Measurements from ENCODE around the gene MGLL.

GRCh38 chr3:127712461-127712860, 109.9 kb downstream of the MGLL start:
- no peak for TF ChIP-seq EZH2 (IDR thresholded peaks at IDR 0.05; ENCODE audit: insufficient read depth, low read length)
- TF ChIP-seq, protein P1, sequence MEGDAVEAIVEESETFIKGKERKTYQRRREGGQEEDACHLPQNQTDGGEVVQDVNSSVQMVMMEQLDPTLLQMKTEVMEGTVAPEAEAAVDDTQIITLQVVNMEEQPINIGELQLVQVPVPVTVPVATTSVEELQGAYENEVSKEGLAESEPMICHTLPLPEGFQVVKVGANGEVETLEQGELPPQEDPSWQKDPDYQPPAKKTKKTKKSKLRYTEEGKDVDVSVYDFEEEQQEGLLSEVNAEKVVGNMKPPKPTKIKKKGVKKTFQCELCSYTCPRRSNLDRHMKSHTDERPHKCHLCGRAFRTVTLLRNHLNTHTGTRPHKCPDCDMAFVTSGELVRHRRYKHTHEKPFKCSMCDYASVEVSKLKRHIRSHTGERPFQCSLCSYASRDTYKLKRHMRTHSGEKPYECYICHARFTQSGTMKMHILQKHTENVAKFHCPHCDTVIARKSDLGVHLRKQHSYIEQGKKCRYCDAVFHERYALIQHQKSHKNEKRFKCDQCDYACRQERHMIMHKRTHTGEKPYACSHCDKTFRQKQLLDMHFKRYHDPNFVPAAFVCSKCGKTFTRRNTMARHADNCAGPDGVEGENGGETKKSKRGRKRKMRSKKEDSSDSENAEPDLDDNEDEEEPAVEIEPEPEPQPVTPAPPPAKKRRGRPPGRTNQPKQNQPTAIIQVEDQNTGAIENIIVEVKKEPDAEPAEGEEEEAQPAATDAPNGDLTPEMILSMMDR (IDR thresholded peaks at IDR 0.05; ENCODE audit: insufficient read depth, low read depth, low read length), result no peak
